ENCODE results near the gene JPH2.
"Not testable (repeated sequence)": the region's sequence is repeated elsewhere in the genome, so short reads cannot be mapped to it uniquely, and the experiment has no call there.

Gene JPH2

DNA sequence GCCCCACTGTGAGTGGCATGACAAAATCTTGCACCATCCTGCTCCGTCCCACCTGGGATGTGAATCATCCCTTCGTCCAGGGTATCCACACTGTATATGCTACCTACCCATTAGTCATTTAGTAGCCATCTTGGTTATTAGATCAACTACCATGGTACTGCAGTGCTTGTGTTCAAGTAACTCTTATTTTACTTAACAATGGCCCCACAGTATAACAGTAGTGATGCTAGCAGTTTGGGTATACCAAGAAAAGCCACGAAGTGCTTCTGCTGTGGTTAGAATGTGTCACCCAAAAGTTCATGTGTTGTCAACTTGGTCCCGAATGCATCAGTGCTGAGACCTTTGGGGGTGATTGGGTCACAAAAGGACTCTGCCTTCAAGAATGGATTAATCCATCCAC is 11.9 kb upstream of the JPH2 start:
- H3K27ac ChIP-seq, result no peak overlapping the region

DNA sequence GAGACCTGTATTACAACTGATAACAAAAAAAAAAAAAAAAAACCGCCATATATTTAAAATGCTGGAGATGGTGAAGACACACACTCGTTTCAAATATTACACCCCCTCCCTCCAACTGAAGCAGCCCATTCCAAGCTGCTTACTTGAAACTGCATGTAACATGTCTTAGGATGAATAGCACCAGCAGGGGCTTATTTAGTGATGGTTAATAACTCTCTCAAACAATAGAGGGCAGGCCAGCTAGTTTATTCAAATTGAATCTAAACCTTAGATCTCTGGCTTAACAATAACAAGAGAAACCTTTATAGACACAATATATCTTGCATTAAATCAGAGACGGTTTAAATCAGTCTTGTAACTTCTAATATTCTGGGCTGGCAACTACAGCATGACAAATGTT is 9.3 kb upstream of the JPH2 start:
- Histone ChIP-seq H3K27ac (no peak overlapping the region), H3K4me3 (no peak overlapping the region)
- TF ChIP-seq, protein P1, sequence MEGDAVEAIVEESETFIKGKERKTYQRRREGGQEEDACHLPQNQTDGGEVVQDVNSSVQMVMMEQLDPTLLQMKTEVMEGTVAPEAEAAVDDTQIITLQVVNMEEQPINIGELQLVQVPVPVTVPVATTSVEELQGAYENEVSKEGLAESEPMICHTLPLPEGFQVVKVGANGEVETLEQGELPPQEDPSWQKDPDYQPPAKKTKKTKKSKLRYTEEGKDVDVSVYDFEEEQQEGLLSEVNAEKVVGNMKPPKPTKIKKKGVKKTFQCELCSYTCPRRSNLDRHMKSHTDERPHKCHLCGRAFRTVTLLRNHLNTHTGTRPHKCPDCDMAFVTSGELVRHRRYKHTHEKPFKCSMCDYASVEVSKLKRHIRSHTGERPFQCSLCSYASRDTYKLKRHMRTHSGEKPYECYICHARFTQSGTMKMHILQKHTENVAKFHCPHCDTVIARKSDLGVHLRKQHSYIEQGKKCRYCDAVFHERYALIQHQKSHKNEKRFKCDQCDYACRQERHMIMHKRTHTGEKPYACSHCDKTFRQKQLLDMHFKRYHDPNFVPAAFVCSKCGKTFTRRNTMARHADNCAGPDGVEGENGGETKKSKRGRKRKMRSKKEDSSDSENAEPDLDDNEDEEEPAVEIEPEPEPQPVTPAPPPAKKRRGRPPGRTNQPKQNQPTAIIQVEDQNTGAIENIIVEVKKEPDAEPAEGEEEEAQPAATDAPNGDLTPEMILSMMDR (IDR thresholded peaks at IDR 0.05), result no peak
- DNase-seq (ENCODE audit: low spot score), result no peak

More for the DNA sequence above, 11.9 kb upstream of the JPH2 start:
- H3K4me3 ChIP-seq, result no peak overlapping the region
- TF ChIP-seq, protein P1 (IDR thresholded peaks at IDR 0.05), result no peak
- DNase-seq (ENCODE audit: low spot score), result no peak

DNA sequence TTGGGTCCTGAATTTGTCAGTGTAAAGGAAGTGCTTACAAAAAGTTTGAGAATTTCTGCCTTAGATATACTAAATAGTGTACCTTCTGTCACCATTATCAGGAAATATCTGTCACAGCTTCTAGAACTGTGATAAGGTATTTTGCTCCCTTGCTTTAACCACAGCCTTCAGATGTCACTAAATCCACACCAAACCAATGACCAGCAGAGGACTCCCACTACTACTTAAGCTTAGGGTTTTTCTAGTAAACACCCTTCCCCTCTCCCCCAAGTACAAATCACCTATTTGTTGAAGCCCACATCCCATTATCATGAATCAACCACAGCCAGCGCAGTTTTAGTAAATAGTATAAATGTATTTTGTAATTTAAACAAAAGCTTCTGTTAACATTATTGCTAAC is 8.6 kb upstream of the JPH2 start:
- Histone ChIP-seq H3K27ac (no peak overlapping the region), H3K4me3 (no peak overlapping the region)
- TF ChIP-seq, protein P1 (IDR thresholded peaks at IDR 0.05), result no peak
- DNase-seq (ENCODE audit: low spot score), result no peak

DNA sequence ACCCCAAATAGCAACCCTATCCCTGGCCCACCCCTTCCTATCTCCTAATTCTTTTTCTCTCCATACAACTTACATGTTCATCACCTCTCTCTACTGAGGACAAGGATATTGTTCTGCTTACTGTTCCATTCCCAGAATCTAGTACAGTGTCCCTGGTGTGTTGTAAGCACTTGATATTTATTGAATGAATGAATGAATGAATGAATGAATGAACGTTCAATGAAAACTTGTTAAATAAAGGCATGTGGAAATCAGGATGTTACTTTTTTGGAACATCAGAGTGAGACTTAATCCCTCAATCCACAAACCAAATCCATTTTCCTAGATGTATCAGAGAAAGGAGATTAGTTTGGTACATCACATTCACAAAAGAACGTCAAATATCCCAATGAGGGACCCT is 6.8 kb upstream of the JPH2 start:
- no peak overlapping the region for H3K27ac ChIP-seq
- no peak overlapping the region for H3K4me3 ChIP-seq
- TF ChIP-seq, protein P1 (IDR thresholded peaks at IDR 0.05), result no peak
- DNase-seq (ENCODE audit: low spot score), result no peak

DNA sequence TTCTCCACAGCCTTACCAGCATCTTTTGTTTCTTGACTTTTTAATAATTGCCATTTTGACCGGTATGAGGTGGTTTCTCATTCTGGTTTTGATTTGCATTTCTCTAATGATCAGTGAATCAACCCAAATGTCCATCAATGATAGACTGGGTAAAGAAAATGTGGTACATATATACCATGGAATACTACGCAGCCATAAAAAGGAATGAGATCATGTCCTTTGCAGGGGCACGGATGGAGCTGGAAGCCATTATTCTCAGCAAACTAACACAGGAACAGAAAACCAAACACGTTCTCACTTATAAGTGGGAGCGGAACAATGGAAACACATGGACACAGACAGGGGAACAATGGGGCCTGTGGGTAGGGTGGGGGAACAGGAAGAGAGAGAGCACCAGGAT is 4.7 kb upstream of the JPH2 start:
- H3K4me3 ChIP-seq; DNase-seq (ENCODE audit: low spot score); H3K27ac ChIP-seq: not testable (repeated sequence)

DNA sequence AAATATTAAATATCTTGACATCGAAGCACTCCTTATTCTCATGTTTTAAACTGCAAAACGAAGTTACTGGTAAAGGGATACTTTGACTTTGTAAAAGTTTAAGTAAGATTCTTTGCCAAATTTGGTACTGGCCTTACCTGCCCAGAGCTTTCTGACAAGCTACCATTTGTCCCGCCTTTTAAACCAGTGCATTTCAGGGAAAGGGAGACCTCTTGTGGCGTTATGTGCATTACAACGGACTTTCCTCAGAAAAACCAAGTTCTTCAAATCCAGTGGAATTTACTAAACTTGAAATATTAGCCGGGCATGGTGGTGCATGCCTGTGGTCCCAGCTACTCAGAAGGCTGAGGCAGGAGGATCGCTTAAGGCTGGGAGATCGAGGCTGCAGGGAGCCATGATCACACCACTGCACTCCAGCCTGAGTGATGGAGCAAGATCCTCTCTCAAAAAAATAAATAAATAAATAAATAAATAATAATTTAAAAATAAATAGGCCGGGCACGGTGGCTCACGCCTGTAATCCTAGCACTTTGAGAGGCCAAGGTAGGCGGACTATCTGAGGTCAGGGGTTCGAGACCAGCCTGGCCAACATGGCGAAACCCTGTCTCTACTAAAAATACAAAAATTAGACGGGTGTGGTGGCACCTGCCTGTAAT is 3.3 kb upstream of the JPH2 start:
- H3K27ac ChIP-seq; H3K4me3 ChIP-seq; DNase-seq (ENCODE audit: low spot score): not testable (repeated sequence)
- TF ChIP-seq, protein P1 (IDR thresholded peaks at IDR 0.05), result peak; percentile 77

DNA sequence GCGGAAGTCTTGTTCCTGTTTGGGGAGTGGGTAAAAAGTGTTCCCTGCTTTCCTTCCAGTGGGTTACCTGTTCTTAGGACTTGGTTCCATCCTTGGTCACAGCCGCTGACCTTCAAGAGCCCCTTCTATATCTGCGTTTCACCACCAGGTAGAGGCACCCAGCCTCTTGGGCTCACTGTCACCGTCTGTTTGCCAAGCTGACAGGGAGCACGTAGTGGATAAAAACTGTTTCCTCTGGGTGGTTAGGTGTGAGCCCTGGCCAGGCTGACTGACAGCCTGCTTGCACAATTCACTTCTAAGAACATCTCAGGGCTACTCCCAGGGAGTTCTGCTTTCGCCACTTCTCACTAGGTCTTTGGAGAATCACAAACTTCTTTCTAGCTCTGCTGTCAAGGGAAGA is 1.8 kb upstream of the JPH2 start:
- DNase-seq (ENCODE audit: low spot score), result no peak

More for the DNA sequence above, 1.8 kb upstream of the JPH2 start:
- Histone ChIP-seq H3K27ac (peak overlapping the region; percentile 84 to 96), H3K4me3 (no peak overlapping the region)
- TF ChIP-seq, protein P1 (IDR thresholded peaks at IDR 0.05), result no peak

Measured in coronary artery (tissue), 2 donors.